ENCODE results near the gene IL10RB. TPM values are rescaled to one million over a fixed set of nuclear protein-coding genes. Genes with fewer than 3 reads are reported as not detected.

The IL10RB gene
- total and polyA plus RNA-seq, 2 of the 13 experiments (the other 11 are each of a cell fraction or from before 2014, with no cell fraction given): 17.4 to 18.2 TPM

DNA sequence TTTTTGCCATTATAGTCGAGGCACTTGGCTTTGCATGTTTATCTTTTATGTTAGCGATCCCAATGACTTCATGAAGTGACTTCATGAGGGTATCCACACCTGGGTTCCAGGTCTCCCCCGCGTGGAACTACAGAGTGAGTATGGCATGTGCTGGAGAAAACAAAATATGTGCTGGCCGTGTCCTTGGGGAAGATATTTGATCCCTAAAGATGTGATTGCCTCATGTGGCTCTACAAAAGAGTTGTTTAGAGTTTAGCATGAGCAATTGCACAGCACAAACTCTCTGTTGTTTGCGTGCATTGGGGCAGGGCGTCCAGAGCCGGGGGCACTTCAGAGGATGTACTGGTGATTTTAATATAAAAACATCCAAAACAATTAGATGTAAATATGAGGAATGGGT, 4.8 kb downstream of the IL10RB start:
- no peak for FAIRE-seq
- DNase-seq (ENCODE audit: low spot score): no peak
- CTCF ChIA-PET (ENCODE audit: low intra/inter-chr PET ratio, low total read pairs): no interaction called here
- Histone ChIP-seq H3K27ac (ENCODE audit: extremely low read length, insufficient read depth, low read length) (no peak overlapping the region), H3K36me3 (replicated peaks in 1 of 2; ENCODE audit: control insufficient read depth in 1 of 2, insufficient read depth in 2 of 2, low read length in 2 of 2) (peaks cover 3 to 4% of the 10 kb centered on the region in 2 experiments; a peak in 2 of 5 replicates), H3K27me3 (ENCODE audit: control insufficient read depth in 1 of 2, insufficient read depth in 2 of 2, low read length in 2 of 2) (no peaks in the 10 kb centered on the region; a peak in 2 of 5 replicates), H3K9ac (ENCODE audit: insufficient read depth, low read depth, low read length) (no peak overlapping the region), H4K20me1 (ENCODE audit: insufficient read depth, low read length) (no peaks in the 10 kb centered on the region), H3K79me2 (ENCODE audit: insufficient read depth, low read length) (no peaks in the 10 kb centered on the region), H3K4me1 (ENCODE audit: insufficient read depth, low read length) (peaks cover 44% of the 10 kb centered on the region), H3K4me3 (replicated peaks in 1 of 3; ENCODE audit: insufficient read depth in 1 of 3, low read depth in 2 of 3, low read length in 3 of 3) (no peak overlapping the region), H3K9me3 (ENCODE audit: low read length) (no peaks in the 10 kb centered on the region), H3K4me2 (ENCODE audit: low read depth, low read length) (no peak overlapping the region), H2AFZ (ENCODE audit: low read length) (no peak overlapping the region)
- POLR2A ChIA-PET: no interaction called here
- no peak for ATAC-seq
- WGBS (ENCODE audit: low lambda C conversion rate): 94% methylated on average over 8 of the region's 8 CpGs
- in situ Hi-C loops (cut with HindIII; ENCODE audit: extremely low pct_ligation_motif_present, low pct_unique_long_range_greater_than_20kb) (no loop called here), intact Hi-C loops (cut with micrococcal nuclease; ENCODE audit: unreplicated experiment) (no loop called here)
- no TSS peak for BruUV-seq (replicated peaks)
- TF ChIP-seq ZNF264 (CRISPR knock-in tag; IDR thresholded peaks at IDR 0.05) (no peak), BORCS8-MEF2B (CRISPR knock-in tag; IDR thresholded peaks at IDR 0.05) (no peak), MIXL1 (CRISPR knock-in tag; IDR thresholded peaks at IDR 0.05) (no peak), MBNL3 (CRISPR knock-in tag; conservative IDR thresholded peaks at IDR 0.05) (no peak), KAT7 (CRISPR knock-in tag; IDR thresholded peaks at IDR 0.05; ENCODE audit: borderline replicate concordance) (no peak), RNF2 (conservative IDR thresholded peaks at IDR 0.05; ENCODE audit: low read depth) (no peak), SIN3A (IDR thresholded peaks at IDR 0.05; ENCODE audit: borderline replicate concordance, low read depth, low read length) (no peak), MIER2 (CRISPR knock-in tag; IDR thresholded peaks at IDR 0.05) (no peak), ONECUT2 (CRISPR knock-in tag; IDR thresholded peaks at IDR 0.05) (no peak), ZBTB3 (CRISPR knock-in tag; IDR thresholded peaks at IDR 0.05; ENCODE audit: borderline replicate concordance, low read depth) (no peak), SIN3B (IDR thresholded peaks at IDR 0.05; ENCODE audit: low read length) (no peak), ZNF674 (CRISPR knock-in tag; IDR thresholded peaks at IDR 0.05; ENCODE audit: low read depth) (no peak), ZNF232 (CRISPR knock-in tag; IDR thresholded peaks at IDR 0.05; ENCODE audit: borderline replicate concordance) (no peak), PBX3 (CRISPR knock-in tag; IDR thresholded peaks at IDR 0.05; ENCODE audit: borderline replicate concordance) (no peak), ZNF496 (CRISPR knock-in tag; IDR thresholded peaks at IDR 0.05; ENCODE audit: insufficient replicate concordance) (no peak), POGZ (CRISPR knock-in tag; IDR thresholded peaks at IDR 0.05) (no peak)
- TF ChIP-seq, protein P1, sequence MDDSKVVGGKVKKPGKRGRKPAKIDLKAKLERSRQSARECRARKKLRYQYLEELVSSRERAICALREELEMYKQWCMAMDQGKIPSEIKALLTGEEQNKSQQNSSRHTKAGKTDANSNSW (CRISPR knock-in tag; IDR thresholded peaks at IDR 0.05; ENCODE audit: borderline replicate concordance): no peak
- TF ChIP-seq, protein P2, sequence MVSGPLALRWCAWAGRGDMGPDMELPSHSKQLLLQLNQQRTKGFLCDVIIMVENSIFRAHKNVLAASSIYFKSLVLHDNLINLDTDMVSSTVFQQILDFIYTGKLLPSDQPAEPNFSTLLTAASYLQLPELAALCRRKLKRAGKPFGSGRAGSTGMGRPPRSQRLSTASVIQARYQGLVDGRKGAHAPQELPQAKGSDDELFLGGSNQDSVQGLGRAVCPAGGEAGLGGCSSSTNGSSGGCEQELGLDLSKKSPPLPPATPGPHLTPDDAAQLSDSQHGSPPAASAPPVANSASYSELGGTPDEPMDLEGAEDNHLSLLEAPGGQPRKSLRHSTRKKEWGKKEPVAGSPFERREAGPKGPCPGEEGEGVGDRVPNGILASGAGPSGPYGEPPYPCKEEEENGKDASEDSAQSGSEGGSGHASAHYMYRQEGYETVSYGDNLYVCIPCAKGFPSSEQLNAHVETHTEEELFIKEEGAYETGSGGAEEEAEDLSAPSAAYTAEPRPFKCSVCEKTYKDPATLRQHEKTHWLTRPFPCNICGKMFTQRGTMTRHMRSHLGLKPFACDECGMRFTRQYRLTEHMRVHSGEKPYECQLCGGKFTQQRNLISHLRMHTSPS (CRISPR knock-in tag; IDR thresholded peaks at IDR 0.05; ENCODE audit: low read depth): no peak
- TF ChIP-seq, protein P3, sequence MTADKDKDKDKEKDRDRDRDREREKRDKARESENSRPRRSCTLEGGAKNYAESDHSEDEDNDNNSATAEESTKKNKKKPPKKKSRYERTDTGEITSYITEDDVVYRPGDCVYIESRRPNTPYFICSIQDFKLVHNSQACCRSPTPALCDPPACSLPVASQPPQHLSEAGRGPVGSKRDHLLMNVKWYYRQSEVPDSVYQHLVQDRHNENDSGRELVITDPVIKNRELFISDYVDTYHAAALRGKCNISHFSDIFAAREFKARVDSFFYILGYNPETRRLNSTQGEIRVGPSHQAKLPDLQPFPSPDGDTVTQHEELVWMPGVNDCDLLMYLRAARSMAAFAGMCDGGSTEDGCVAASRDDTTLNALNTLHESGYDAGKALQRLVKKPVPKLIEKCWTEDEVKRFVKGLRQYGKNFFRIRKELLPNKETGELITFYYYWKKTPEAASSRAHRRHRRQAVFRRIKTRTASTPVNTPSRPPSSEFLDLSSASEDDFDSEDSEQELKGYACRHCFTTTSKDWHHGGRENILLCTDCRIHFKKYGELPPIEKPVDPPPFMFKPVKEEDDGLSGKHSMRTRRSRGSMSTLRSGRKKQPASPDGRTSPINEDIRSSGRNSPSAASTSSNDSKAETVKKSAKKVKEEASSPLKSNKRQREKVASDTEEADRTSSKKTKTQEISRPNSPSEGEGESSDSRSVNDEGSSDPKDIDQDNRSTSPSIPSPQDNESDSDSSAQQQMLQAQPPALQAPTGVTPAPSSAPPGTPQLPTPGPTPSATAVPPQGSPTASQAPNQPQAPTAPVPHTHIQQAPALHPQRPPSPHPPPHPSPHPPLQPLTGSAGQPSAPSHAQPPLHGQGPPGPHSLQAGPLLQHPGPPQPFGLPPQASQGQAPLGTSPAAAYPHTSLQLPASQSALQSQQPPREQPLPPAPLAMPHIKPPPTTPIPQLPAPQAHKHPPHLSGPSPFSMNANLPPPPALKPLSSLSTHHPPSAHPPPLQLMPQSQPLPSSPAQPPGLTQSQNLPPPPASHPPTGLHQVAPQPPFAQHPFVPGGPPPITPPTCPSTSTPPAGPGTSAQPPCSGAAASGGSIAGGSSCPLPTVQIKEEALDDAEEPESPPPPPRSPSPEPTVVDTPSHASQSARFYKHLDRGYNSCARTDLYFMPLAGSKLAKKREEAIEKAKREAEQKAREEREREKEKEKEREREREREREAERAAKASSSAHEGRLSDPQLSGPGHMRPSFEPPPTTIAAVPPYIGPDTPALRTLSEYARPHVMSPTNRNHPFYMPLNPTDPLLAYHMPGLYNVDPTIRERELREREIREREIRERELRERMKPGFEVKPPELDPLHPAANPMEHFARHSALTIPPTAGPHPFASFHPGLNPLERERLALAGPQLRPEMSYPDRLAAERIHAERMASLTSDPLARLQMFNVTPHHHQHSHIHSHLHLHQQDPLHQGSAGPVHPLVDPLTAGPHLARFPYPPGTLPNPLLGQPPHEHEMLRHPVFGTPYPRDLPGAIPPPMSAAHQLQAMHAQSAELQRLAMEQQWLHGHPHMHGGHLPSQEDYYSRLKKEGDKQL (CRISPR knock-in tag; IDR thresholded peaks at IDR 0.05; ENCODE audit: low read depth): no peak
